GM19467 (cell line): ENCODE results near the gene KRIT1.

Experiments used
- ATAC-seq: cut with Tn5 transposase; IDR thresholded peaks from one replicate; pipeline ENCODE4 v1.9.1; 2021; ENCODE audit warnings: mild to moderate bottlenecking, moderate library complexity; ENCODE audit not compliant: unreplicated experiment

The KRIT1 gene

GRCh38 chr7:92156990-92157389 is 88.7 kb downstream of the KRIT1 start:
- no peak for ATAC-seq

GRCh38 chr7:92155108-92155739 is 90.5 kb downstream of the KRIT1 start:
- ATAC-seq = no peak

GRCh38 chr7:92150450-92151017 is 95.2 kb downstream of the KRIT1 start:
- no peak for ATAC-seq

GRCh38 chr7:92149736-92150239 is 95.9 kb downstream of the KRIT1 start:
- no peak for ATAC-seq
